ENCODE results near the gene GOPC. TPM values are rescaled to one million over a fixed set of nuclear protein-coding genes. Genes with fewer than 3 reads are reported as not detected.

GOPC gene
- total and polyA plus RNA-seq, 2 of the 8 experiments (the other 6 are each of a cell fraction or from before 2014, with no cell fraction given), result 5.3 to 19.4 TPM

GRCh38 chr6:117545161-117545595 lies 57.1 kb downstream of the GOPC start (continued):
- TF ChIP-seq ATF3 (IDR thresholded peaks at IDR 0.05; ENCODE audit: insufficient read depth, low read depth, low read length) (no peak), JUND (IDR thresholded peaks at IDR 0.05; ENCODE audit: low read length) (no peak), EP300 (IDR thresholded peaks at IDR 0.05; ENCODE audit: borderline replicate concordance in 1 of 2, low read depth in 2 of 2, low read length in 2 of 2) (no peak), TEAD4 (IDR thresholded peaks at IDR 0.05; ENCODE audit: low read depth, low read length) (no peak), CBX5 (IDR thresholded peaks at IDR 0.05; ENCODE audit: low read depth, low read length) (no peak), HDAC6 (IDR thresholded peaks at IDR 0.05; ENCODE audit: low read depth, low read length) (no peak)
